Keratinocyte (primary cell): ENCODE data around the gene MLF2. TPM values are rescaled to one million over a fixed set of nuclear protein-coding genes. Genes with fewer than 3 reads are reported as not detected.

Experiments used
- DNase-seq: peaks from one replicate; pipeline ENCODE4 v3.0.0-alpha.2; 2011; ENCODE audit warnings: low read depth, missing footprints, low spot score
- FAIRE-seq: peaks from 2 replicates; lab custom pipeline; 2011; peaks lifted over from hg19 to GRCh38; lab: Jason Lieb, UNC
- H2AFZ ChIP-seq: 2 replicates; pipeline ENCODE4 v1.6.0; 2012; ENCODE audit warnings: low read length, control low read depth, inconsistent platforms; ENCODE audit not compliant: control insufficient read depth
- H3K27ac ChIP-seq: 2 replicates; pipeline ENCODE4 v1.5.1; 2011; ENCODE audit warnings: low read length; ENCODE audit not compliant: control insufficient read depth, insufficient read depth
- H3K27me3 ChIP-seq: 3 replicates; pipeline ENCODE4 v1.6.0; 2011; ENCODE audit warnings: low read length; ENCODE audit not compliant: control insufficient read depth, insufficient read depth; ENCODE audit errors: extremely low read depth
- H3K36me3 ChIP-seq, 2 experiments: 2 replicates in 1 of 2; 3 replicates in 1 of 2; pipeline ENCODE4 v1.5.1; 2011; ENCODE audit warnings: low read length in 2 of 2, mild to moderate bottlenecking in 1 of 2; ENCODE audit not compliant: control insufficient read depth in 2 of 2, insufficient read depth in 2 of 2; ENCODE audit errors: extremely low read depth in 1 of 2
- H3K4me1 ChIP-seq: 3 replicates; pipeline ENCODE4 v1.5.1; 2011; ENCODE audit warnings: low read length; ENCODE audit not compliant: control insufficient read depth, insufficient read depth; ENCODE audit errors: extremely low read depth
- H3K4me2 ChIP-seq: 3 replicates; pipeline ENCODE4 v1.6.0; 2011; ENCODE audit warnings: low read depth, low read length; ENCODE audit not compliant: control insufficient read depth, insufficient read depth; ENCODE audit errors: extremely low read depth
- H3K4me3 ChIP-seq, 3 experiments: fragments of 200-600 bp in 1 of 3; sonication (generic) in 1 of 3; 2 replicates in 2 of 3; 3 replicates in 1 of 3; pipeline ENCODE4 v1.5.1; 2011 to 2016; ENCODE audit warnings: low read length in 3 of 3, mild to moderate bottlenecking in 3 of 3, control low read depth in 2 of 3, inconsistent platforms in 1 of 3, low read depth in 1 of 3, mixed read lengths in 1 of 3, mixed run types in 1 of 3, moderate library complexity in 1 of 3; ENCODE audit not compliant: control insufficient read depth in 2 of 3, insufficient read depth in 2 of 3; ENCODE audit errors: extremely low read depth in 1 of 3
- H3K79me2 ChIP-seq: 2 replicates; pipeline ENCODE4 v1.6.0; 2012; ENCODE audit warnings: low read length; ENCODE audit not compliant: control insufficient read depth, insufficient read depth
- H3K9ac ChIP-seq: 3 replicates; pipeline ENCODE4 v1.6.0; 2011; ENCODE audit warnings: low read length; ENCODE audit not compliant: control insufficient read depth, insufficient read depth; ENCODE audit errors: extremely low read depth
- H3K9me1 ChIP-seq: 3 replicates; pipeline ENCODE4 v1.6.0; 2011; ENCODE audit warnings: low read length; ENCODE audit not compliant: control insufficient read depth, insufficient read depth; ENCODE audit errors: extremely low read depth
- H3K9me3 ChIP-seq: 2 replicates; pipeline ENCODE4 v1.5.1; 2012; ENCODE audit warnings: low read depth, low read length; ENCODE audit not compliant: control insufficient read depth
- H4K20me1 ChIP-seq: 3 replicates; pipeline ENCODE4 v1.6.0; 2011; ENCODE audit warnings: low read length; ENCODE audit not compliant: control insufficient read depth, insufficient read depth; ENCODE audit errors: extremely low read depth
- CTCF ChIP-seq, 3 experiments: IDR thresholded peaks in 1 of 3; conservative IDR thresholded peaks in 1 of 3; optimal IDR thresholded peaks in 1 of 3; 2 replicates in 2 of 3; 3 replicates in 1 of 3; pipeline versions ENCODE3 to v1.5.1; 2011; ENCODE audit warnings: low read length in 3 of 3, mild to moderate bottlenecking in 3 of 3, moderate library complexity in 2 of 3, control low read depth in 1 of 3, inconsistent platforms in 1 of 3; ENCODE audit not compliant: insufficient read depth in 2 of 3; ENCODE audit errors: extremely low read depth in 1 of 3
- EZH2 ChIP-seq: IDR thresholded peaks from one replicate; pipeline ENCODE4 v1.6.1; 2012; ENCODE audit warnings: inconsistent platforms, mild to moderate bottlenecking, low read length, moderate library complexity
- dilution Hi-C: fragments of 300-500 bp; cut with MboI; formaldehyde crosslinking; loops from one replicate; pipeline ENCODE4 v1.7.0; 2020; ENCODE audit warnings: low sequenced_read_pairs; ENCODE audit not compliant: extremely low pct_ligation_motif_present
- polyA plus RNA-seq, 5 experiments: library from polyadenylated mRNA; depleted of rRNA in 3 of 5; stranded (reverse) in 3 of 5; stranded (forward) in 1 of 5; unstranded in 1 of 5; fragments of >200 nt; gene quantifications; 1 replicate in 1 of 5; 2 replicates in 3 of 5; 3 replicates in 1 of 5; pipeline versions ENCODE4 v1.2.1 to v1.2.3, GENCODE V29; 2011 to 2012; ENCODE audit warnings: missing spikeins in 2 of 5, low read depth in 1 of 5, low replicate concordance in 1 of 5

Gene MLF2
- polyA plus RNA-seq, 1 donor (not counting 4 experiments of a cell fraction or from before 2014, with no cell fraction given) = 317 TPM

DNA sequence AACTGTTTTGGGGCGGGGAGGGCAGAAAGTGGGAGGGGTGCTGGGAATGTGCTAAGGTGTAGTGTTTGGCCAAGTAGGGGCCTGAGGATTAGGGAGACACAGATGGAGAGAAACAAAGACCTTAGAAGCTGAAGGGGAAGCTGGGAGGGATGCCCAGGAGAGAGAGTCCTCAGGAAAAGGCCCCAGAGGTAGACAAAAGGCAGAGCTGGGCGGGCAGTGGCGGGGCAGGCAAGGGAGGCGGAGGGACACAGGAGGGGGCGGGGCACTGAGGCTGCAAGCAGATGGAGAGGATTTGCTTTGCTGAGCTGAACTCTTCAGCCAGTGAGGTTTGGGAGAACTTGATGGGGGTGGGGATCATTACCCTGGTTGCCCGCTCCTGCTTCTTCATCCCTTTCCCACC is 16.0 kb upstream of the MLF2 start:
- no peaks in the 10 kb centered on the region for H3K9me3 ChIP-seq
- dilution Hi-C loops = no loop called here
- no peak for FAIRE-seq

DNA sequence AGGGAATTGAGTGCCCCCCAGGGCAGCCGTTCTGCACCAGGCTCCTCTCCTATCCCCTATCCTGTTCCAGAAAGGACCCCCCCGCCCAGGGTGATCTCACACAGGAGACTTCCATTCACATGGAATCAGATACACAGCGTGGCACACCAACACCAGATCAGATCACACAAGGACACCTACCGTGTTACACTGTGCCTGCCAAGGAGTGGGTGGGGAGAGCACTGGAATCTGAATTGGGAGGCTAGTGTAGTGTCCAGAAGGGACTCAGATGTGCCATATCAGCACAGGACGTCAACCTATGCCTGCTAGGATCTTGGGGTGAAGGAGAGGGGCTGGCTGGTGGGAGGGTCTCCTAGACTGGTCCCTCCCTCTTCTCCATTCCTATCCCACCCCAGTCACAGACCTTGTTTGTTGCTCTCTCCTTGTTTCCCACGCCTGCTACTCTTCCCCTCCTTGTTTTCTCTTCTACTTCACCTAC is 15.5 kb upstream of the MLF2 start:
- Histone ChIP-seq H3K4me3 (peak overlapping the region; percentile 66 to 90 (median 66)), H3K9ac (no peak overlapping the region), H3K27me3 (peaks cover 9% of the 10 kb centered on the region), H3K36me3 (peaks cover 4 to 7% of the 10 kb centered on the region in 2 experiments), H3K4me1 (peaks cover 31% of the 10 kb centered on the region), H3K9me3 (no peaks in the 10 kb centered on the region), H3K79me2 (peaks cover 11% of the 10 kb centered on the region), H3K4me2 (peak overlapping the region; percentile 75), H2AFZ (no peak overlapping the region), H3K27ac (no peak overlapping the region), H4K20me1 (no peaks in the 10 kb centered on the region), H3K9me1 (no peaks in the 10 kb centered on the region)
- dilution Hi-C loops = no loop called here
- no peak for TF ChIP-seq EZH2
- no peak for TF ChIP-seq CTCF (optimal IDR thresholded peaks at IDR 0.05 in 1 of 3, IDR thresholded peaks at IDR 0.05 in 1 of 3, conservative IDR thresholded peaks at IDR 0.05 in 1 of 3; ENCODE audit: extremely low read depth in 1 of 3, insufficient read depth in 2 of 3, low read length in 3 of 3)
- DNase-seq (no peak), FAIRE-seq (no peak)

More for the DNA sequence above, 16.0 kb upstream of the MLF2 start:
- Histone ChIP-seq H3K4me1 (peaks cover 26% of the 10 kb centered on the region), H3K4me3 (no peak overlapping the region), H3K27ac (no peak overlapping the region), H3K9me1 (no peaks in the 10 kb centered on the region), H3K27me3 (peaks cover 14% of the 10 kb centered on the region), H3K36me3 (peaks cover 4 to 7% of the 10 kb centered on the region in 2 experiments), H4K20me1 (no peaks in the 10 kb centered on the region), H2AFZ (no peak overlapping the region), H3K4me2 (no peak overlapping the region), H3K79me2 (peaks cover 11% of the 10 kb centered on the region), H3K9ac (no peak overlapping the region)
- TF ChIP-seq CTCF (optimal IDR thresholded peaks at IDR 0.05 in 1 of 3, IDR thresholded peaks at IDR 0.05 in 1 of 3, conservative IDR thresholded peaks at IDR 0.05 in 1 of 3; ENCODE audit: extremely low read depth in 1 of 3, insufficient read depth in 2 of 3, low read length in 3 of 3) (no peak), EZH2 (no peak)
- no peak for DNase-seq
